AG09309 (cell line): Measurements from ENCODE around the gene MYO3B.

Experiments
- DNase-seq: peaks from one replicate; pipeline ENCODE4 v3.0.0-alpha.2; 2010; ENCODE audit warnings: low read depth
- H3K4me3 ChIP-seq: 2 replicates; pipeline ENCODE4 v1.5.1; 2011; ENCODE audit warnings: mild to moderate bottlenecking, low read depth, low read length, moderate library complexity; ENCODE audit not compliant: control insufficient read depth
- CTCF ChIP-seq: IDR thresholded peaks from 2 replicates; pipeline ENCODE4 v1.5.1; 2011; ENCODE audit warnings: mild to moderate bottlenecking, low read depth, low read length, inconsistent platforms; ENCODE audit not compliant: insufficient read depth, control insufficient read depth; ENCODE audit errors: missing control alignments

The MYO3B gene

DNA sequence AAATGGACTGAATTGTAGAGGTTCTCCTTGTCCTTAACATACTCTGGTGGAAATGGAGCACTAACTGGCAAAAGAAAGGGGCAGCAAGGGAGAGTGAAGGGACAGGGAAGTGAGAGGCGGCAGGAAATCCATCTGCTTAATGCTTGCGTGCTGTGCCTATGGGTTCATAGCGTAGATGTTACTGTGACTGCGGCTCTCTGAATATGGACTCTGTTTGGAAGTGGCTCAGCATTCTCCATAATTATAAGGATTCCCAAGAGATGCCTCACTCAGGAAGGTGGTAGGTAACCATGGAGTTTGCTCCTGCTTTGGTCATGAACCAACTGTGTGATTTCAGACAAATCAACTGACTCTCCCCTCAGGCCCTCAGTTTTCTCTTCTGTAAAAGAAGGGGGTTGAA is 50.0 kb downstream of the MYO3B start:
- no peak for TF ChIP-seq CTCF
- no peak overlapping the region for H3K4me3 ChIP-seq
- no peak for DNase-seq

DNA sequence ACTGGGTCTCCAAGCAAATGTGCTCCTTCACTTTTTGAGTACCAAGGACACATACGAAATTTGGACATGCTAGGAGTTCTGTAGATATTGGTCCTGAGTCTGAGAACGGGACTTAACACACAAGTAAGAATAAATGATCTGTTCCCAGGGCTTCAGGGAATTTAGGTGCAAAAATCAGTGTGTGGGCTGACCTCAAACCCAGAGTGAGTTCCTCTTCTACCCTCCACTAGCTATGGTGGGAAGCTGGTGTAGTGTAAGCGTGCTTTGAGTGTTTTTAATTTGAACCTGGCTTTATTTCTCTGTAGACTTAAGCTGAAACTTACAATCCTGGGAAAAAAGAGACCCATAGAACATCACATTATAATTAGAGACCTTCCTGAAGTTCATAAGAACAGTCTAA is 50.5 kb downstream of the MYO3B start:
- no peak for DNase-seq
- H3K4me3 ChIP-seq, result no peak overlapping the region
- TF ChIP-seq CTCF, result no peak

GRCh38 chr2:170229125-170229524 is 51.2 kb downstream of the MYO3B start:
- no peak overlapping the region for H3K4me3 ChIP-seq
- DNase-seq, result no peak
- no peak for TF ChIP-seq CTCF

DNA sequence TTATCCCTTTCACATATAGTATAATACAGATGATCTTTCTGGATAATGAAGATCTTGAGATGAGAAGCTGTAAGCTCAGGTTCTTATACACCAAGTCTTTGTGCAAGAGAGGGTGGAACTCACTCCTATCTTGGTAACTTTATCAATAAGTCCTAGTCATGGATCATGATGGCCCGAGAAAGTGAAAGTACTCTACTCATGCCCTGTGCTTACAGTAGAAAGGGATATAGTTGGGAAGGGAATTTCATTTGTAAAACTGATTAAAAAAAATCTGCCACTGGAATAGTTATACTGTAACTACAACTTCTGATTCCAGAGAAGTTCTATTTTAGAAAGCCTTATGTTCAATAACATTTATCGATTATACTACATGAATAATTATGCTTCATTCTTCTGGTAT is 51.8 kb downstream of the MYO3B start:
- DNase-seq, result no peak
- no peak for TF ChIP-seq CTCF
- H3K4me3 ChIP-seq, result no peak overlapping the region

- no peak for DNase-seq
- peak; percentile 40 for TF ChIP-seq CTCF
- no peak overlapping the region for H3K4me3 ChIP-seq
Measured at GRCh38 chr2:170235860-170236679, 58.1 kb downstream of the MYO3B start.

- H3K4me3 ChIP-seq, result no peak overlapping the region
- no peak for DNase-seq
- TF ChIP-seq CTCF, result no peak
Measured at GRCh38 chr2:170236680-170237047, 58.7 kb downstream of the MYO3B start.
